HG03135 (cell line): ENCODE data around the gene ART1.

ENCODE experiments used
- ATAC-seq: cut with Tn5 transposase; IDR thresholded peaks from one replicate; pipeline ENCODE4 v1.9.1; 2021; ENCODE audit warnings: mild to moderate bottlenecking, moderate library complexity; ENCODE audit not compliant: unreplicated experiment

The ART1 gene

DNA sequence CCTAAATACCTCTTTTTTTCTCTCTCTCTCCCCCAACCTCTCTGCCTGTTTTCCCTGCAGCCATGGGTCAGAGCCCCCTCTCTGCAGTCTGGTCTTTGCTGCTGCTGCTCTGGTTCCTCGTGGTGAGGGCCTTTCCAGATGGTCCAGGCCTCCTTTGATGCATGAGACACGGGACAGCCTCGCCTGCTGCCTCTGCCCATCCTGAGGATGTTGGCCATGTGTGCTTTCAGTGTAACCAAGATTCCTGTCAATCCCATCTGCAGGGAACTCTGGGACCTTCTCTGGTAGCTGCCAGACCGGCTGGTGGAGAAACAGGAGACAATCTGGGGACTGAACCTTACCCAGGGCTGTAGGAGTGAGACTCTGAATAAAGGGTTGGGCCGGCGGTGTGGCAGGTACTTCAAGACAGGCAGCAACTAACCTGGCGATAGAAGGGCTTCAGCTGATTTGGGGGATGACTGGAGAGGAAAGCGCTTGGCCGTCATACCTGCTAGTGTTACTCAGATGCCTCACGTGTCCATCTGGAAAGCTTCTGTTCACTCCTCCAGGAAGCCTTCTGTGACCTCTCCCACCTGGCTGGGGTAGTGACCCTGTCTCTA is 19.2 kb downstream of the ART1 start:
- no peak for ATAC-seq

DNA sequence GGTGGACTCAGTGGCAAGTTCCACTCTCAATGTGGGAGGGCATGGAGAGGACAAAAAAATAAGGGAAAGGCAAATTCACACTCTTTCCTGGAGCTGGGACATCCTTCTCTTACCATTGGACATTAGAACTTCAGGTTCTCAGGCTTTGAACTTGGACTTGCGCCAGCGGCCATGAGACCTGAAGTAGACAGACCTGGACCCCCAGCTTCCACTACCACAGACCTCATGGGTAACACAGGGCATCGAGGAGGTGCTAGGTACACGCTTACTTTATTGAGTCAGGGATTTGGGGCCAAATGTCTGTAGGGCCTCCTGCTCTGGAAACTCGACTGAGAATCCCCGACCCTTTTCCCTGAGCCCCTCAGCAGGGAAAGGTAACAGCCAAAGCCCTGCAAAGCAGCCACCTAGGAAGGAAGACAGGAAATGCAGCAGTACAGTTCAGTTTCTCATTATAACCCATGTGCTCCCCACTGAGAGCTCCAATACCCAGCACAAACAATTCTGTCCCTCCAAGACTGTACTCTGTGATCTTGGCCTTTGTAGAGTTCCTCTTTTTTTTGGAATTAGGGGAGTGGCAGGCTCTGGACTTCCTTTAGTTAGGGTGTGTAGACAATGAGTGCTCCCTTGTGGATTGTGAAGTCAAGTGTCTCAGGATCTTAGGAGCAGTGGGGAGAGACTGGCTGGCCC is 20.6 kb downstream of the ART1 start:
- no peak for ATAC-seq

DNA sequence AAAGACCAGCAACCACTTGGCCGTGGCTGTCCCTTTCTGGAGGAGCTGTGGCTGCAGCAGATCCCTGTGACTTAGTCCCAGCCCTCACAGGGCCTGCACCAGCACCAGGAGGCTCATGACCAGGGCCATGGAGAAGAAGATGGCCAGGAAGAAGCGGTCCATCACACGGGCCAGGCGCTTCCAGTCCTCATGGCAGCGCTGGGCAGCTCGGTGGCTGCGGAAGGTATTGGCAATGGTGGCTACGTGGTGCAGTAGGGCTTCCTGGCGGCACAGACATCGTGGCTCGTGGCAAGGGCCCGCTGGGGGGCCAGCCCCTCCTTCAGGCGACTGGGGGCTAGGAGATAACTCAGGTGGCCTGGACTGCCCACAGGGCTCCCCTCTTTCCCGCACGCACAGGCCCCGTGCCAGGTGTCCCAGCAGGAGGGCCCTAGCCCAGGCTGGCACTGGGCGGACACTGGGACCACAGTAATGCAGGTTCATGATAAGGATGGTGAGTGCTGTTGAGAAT is 21.1 kb downstream of the ART1 start:
- no peak for ATAC-seq

DNA sequence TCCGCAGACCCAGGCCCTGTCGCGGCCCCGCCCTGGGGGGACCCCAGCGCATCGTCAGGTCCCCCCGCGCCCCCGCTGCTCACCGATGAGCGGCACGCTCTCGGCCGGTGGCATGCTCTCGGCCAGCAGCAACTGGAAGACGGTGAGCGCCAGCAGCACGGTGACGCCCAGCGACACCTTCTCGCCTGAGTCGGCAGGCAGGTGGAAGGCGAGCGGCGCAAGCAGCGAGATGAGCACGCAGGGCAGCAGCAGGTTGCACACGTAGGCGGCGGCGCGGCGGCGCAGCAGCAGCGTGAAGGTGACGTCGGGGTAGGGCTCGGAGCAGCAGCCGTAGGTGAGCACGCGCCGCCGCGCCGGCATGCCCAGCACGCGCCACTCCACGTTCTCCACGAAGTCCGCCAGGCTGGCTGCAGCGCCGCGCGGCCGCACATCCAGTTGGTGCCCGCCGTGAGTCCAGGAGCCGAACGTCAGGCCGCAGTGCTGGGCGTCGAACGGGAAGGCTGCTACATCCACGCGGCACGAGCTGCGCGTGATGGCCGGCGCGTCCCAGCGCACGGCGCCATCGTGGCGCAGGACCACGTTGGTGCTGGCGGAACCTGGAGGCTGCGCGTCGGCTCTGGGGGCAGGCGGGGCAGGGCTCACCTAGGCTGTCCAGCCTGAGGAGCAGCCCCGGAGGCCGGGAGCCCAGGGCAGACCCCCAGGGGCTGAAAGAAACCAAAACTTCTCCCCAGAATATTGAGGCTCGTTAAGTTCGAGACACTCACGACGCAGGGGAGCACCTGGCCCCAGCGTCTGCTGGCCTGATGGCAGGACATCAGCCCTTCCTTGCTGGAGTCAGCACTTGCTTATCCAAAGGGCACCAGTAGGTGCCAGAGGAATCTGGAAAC is 22.5 kb downstream of the ART1 start:
- no peak for ATAC-seq

DNA sequence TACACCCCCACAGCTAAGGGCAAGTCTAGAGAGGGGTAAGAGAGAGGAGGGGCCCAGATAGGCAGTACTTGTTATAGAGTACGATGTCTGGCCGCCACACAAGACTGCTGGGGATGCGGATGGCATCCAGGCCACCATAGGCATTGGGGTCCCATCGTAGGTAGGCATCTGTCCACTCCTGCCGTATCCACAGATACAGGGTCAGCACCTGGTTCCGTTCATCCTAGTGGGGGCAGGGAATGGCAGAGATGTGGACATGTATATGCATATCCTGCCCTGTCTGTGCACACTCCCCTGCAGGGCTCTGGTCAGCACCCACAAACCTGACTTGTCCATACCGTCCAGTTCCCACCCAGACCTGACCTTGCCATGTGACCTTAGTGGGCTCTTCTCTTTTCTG is 24.2 kb downstream of the ART1 start:
- ATAC-seq, result no peak

DNA sequence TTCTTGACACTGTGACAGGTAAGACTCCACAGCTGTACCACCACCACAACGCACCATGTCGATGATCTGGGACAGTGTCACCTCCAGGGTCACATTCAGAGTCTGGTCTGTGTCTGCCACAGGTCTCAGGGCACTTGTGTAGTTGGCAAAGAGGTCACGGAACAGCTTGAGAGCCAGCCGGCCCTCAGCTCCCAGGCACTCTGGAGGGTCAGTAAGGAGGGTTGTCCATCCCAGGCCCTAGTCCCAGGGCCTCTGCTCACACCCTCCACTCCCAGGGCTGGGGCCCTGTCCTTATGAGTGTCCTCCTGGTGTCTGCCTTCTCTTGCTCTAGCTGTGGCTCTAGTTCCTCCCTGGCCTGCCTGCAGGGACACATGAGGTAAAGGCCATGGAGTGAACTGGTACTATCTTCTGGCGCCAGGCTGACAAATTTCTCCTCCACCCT is 24.8 kb downstream of the ART1 start:
- ATAC-seq, result no peak

- no peak for ATAC-seq
These were observed 26.7 kb downstream of the ART1 start, which contains the start of gene CHRNA10 for GRCh38 chr11:3671334-3672254. CHRNA10 (minus strand) TSS chr11:3671384; CDS start chr11:3671312, 72 bp downstream.

DNA sequence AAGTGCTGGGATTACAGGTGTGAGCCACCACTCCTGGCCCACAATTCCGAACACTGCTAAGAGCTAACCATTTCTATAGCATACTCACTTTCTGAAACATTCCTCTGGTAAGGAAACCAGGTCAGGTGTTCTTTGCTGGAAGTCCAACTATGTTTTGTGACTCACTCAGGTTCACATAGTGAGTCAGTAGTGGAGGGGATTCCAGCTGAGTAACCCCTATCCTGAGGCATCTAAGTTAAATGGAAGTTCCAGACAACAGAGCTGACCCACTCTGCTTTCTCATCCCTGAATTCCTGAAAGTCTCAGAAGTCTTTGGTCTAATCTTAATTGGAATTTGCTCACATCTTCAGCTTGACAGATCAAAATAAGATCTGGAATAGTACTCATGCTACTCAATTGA is 29.3 kb downstream of the ART1 start:
- ATAC-seq, result no peak

GRCh38 chr11:3675971-3676370 is 31.0 kb downstream of the ART1 start:
- ATAC-seq, result no peak

- no peak for ATAC-seq
These were observed 34.1 kb downstream of the ART1 start for GRCh38 chr11:3679077-3679476.

DNA sequence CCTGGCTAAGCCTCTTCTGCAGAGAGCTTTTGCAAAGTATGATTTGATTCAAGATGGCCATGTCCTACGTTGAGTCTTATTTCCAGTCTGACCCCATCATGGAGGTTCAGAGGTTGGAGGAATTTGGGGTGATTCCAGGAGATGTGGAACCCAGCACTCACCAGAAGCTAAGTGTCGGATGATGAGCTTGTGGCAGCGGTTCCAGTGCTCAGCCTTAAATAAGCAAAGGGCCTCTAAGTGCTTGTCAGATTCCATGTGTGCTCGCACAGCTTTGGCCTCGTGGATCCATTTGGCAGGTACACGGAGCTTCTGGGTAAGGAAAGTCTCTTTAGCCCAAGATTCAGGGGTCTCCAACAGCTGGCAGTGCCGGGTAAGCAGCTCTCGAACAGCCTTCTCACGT is 38.1 kb downstream of the ART1 start:
- ATAC-seq, result no peak

DNA sequence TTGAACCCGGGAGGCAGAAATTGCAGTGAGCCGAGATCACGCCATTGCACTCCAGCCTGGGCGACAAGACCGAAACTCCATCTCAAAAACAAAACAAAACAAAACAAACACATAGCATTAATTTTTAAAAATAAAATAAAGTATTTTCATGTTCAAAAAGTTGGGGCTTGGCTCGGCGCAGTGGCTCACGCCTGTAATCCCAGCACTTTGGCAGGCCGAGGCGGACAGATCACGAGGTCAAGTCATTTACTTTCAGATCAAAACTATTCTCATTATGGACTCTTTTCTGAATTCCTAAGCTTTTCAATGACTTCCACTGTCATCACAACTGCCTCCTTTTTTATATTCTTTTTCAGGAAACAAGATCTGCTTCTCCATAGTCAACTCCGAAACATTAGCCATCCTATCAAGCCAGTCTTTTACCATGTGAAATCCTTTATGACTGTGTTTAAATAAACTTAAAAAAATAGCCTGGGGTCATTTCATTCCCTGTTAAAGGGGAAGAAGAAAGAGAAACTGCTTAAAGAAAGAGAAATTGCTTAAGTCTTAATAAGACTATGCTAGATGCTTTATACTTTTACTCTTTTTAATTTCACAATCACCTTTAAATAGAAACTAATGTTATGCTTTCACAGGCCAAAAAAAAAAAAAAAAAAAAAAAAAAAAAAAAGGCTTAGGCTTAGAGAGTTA is 39.3 kb downstream of the ART1 start:
- no peak for ATAC-seq

- ATAC-seq, result no peak
These were observed 39.9 kb downstream of the ART1 start for GRCh38 chr11:3684819-3685172.

DNA sequence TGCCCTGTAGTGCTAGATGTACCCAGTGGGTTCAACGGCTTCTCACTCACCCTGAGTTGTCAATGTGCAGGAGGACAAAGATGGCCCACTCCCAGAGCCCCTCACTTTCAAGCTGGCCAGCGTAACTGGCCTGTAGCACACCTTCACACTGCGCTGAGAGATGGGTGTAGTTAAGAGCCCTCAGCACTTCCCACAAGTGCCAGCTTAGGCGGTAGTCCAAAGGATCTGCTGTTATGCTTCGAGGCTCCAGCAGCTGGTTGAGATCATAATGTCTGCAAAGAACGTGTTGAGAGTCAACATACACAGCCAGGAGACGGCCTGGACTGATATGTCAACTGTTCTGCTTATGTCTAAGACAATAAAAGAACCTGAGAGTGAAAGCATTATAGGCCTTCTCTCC is 41.0 kb downstream of the ART1 start:
- ATAC-seq, result no peak

GRCh38 chr11:3686751-3687150 is 41.8 kb downstream of the ART1 start:
- ATAC-seq, result no peak

DNA sequence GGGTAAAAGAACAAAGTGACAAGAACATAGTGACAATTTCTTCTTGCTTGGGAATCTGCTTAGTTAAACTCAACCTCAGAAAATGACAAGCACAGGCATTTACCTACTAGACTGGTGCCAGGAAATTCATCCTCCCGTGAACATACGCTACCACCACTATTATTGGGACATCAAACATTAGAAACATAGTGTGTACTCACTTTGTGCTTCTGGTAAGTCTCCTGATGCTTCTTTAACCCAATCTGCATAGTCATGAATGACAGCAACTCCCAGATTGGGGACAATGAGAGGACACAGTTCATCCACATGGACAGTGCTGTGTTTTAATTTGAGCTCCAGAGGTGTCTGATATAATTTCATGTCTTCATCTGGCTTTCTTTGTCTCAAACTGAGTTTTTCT is 55.5 kb downstream of the ART1 start:
- ATAC-seq, result no peak

DNA sequence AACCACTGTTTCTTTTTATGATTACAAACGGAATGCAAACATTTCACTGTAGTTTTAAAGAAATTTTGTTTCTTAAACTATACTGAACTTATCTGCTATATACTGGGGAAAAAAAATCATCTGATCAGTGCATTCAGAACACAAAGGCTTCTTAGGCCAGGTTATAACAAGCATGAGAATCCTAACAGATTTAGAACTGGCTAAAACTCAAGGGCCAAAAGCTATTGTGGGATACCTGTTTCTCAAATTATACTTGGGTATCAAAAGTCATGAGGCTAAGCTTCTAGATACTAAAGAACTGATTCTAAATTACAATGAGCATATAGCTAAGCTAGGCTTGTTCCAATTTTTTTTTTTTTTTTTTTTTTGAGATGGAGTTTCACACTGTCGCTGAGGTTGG is 56.0 kb downstream of the ART1 start:
- no peak for ATAC-seq

GRCh38 chr11:3703383-3703782 is 58.5 kb downstream of the ART1 start:
- no peak for ATAC-seq

GRCh38 chr11:3707176-3707575 is 62.2 kb downstream of the ART1 start:
- ATAC-seq, result no peak

DNA sequence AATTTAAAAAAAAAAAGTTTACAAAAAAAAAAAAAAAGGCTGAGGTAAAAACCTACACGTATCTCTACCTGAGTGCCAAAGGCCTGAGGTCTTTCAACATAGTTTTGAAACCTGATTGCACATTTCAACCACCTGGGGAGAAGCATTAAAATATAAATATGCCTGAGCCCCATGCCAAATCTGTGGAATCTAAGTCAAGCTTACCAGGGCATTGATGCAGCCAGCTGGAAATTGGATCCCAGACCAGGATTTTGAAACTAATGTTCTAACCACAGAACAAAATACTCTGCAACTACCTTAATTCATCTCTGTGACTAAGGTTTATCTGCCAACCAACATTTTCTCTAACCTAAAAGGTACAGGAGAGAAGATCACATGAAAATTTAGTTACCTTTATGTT is 65.0 kb downstream of the ART1 start:
- no peak for ATAC-seq
